ENCODE results near the gene ATP6AP2. TPM values are rescaled to one million over a fixed set of nuclear protein-coding genes. Genes with fewer than 3 reads are reported as not detected.

ATP6AP2 gene
- total and polyA plus RNA-seq, 2 of the 8 experiments (the other 6 are each of a cell fraction or from before 2014, with no cell fraction given): 66.0 to 86.2 TPM

GRCh38 chrX:40646489-40647306 lies 65.9 kb downstream of the ATP6AP2 start:
- Histone ChIP-seq H4K8ac (ENCODE audit: extremely low read depth, insufficient read depth, low read length) (no peak overlapping the region), H2AK5ac (ENCODE audit: low read depth, low read length) (no peak overlapping the region), H3K9ac (replicated peaks in 1 of 4; ENCODE audit: extremely low read depth in 1 of 4, low read depth in 3 of 4, low read length in 3 of 4) (peak overlapping the region in 3 of 4 experiments; percentile 25 to 67 (median 55); a peak in 5 of 7 replicates), H3K4me3 (ENCODE audit: extremely low read depth in 1 of 4, insufficient read depth in 2 of 4, low read depth in 3 of 4, low read length in 4 of 4) (peak overlapping the region; percentile 43 to 91 (median 66)), H3K14ac (ENCODE audit: insufficient read length) (no peak overlapping the region), H3K4me1 (replicated peaks in 1 of 4; ENCODE audit: control insufficient read depth in 3 of 4, insufficient read depth in 4 of 4, low read length in 3 of 4) (peaks cover 0 to 3% (median 0%) of the 10 kb centered on the region in 4 experiments; a peak in 2 of 7 replicates), H3K4ac (replicated peaks; ENCODE audit: insufficient read length, low read depth, low read length) (no peak overlapping the region), H3K27ac (ENCODE audit: low read depth, low read length) (no peak overlapping the region; the same call in 1 of the 2 replicates), H3K36me3 (ENCODE audit: control insufficient read depth in 2 of 4, insufficient read depth in 4 of 4, low read length in 3 of 4) (peaks cover 0 to 19% (median 0%) of the 10 kb centered on the region in 4 experiments; a peak in 2 of 8 replicates), H2BK15ac (ENCODE audit: low read length) (no peak overlapping the region), H3K56ac (replicated peaks; ENCODE audit: insufficient read length, low read depth, low read length) (no peak overlapping the region), H4K91ac (replicated peaks; ENCODE audit: insufficient read length, low read length) (no peak overlapping the region), H2AFZ (ENCODE audit: low read length) (no peak overlapping the region), H3K18ac (ENCODE audit: extremely low read depth, low read length) (no peak overlapping the region), H3K9me3 (ENCODE audit: insufficient read depth in 2 of 2, low read depth in 1 of 2, low read length in 1 of 2) (no peaks in the 10 kb centered on the region), H4K20me1 (replicated peaks in 1 of 2; ENCODE audit: control insufficient read depth in 1 of 2, insufficient read depth in 2 of 2, low read length in 2 of 2) (peaks cover 0 to 7% of the 10 kb centered on the region in 2 experiments), H3K23me2 (ENCODE audit: low read depth, low read length) (peaks cover 5% of the 10 kb centered on the region), H3K79me1 (ENCODE audit: low read depth, low read length) (0 out of 2 replicates have a peak, but pooled peaks cover 2% of the 10 kb centered on the region), H2BK20ac (ENCODE audit: low read length) (no peak overlapping the region), H3K79me2 (ENCODE audit: control insufficient read depth in 1 of 2, insufficient read depth in 2 of 2, low read length in 2 of 2) (peaks cover 0 to 14% of the 10 kb centered on the region in 2 experiments; a peak in 2 of 4 replicates), H3K27me3 (replicated peaks in 1 of 4; ENCODE audit: control insufficient read depth in 3 of 4, extremely low read depth in 1 of 4, insufficient read depth in 3 of 4, low read length in 3 of 4) (no peaks in the 10 kb centered on the region), H2BK5ac (ENCODE audit: low read depth, low read length) (no peak overlapping the region), H3K4me2 (ENCODE audit: insufficient read depth in 1 of 2, low read depth in 2 of 2, low read length in 2 of 2) (peak overlapping the region; percentile 73 to 89), H2BK12ac (ENCODE audit: low read depth, low read length) (no peak overlapping the region), H2BK120ac (replicated peaks; ENCODE audit: low read depth, low read length) (no peak overlapping the region), H4K5ac (ENCODE audit: insufficient read length, low read depth, low read length) (no peak overlapping the region), H3K23ac (ENCODE audit: insufficient read length) (no peak overlapping the region)
- ChIA-PET CTCF (ENCODE audit: partially characterized antibody) (no interaction called here), POLR2A (ENCODE audit: partially characterized antibody) (interaction anchor here (0.9 to 1.3 kb wide), 3 partner anchors 9 to 103 kb away, joined by 3 to 4 read pairs (median 3); no protein-coding TSS in a partner anchor)
- 17% methylated on average over 12 of the region's 33 CpGs; no CpG with 5 or more reads in 1 of the 2 experiments for WGBS, 2 experiments (ENCODE audit: extremely low coverage in 1 of 2, insufficient coverage in 1 of 2, insufficient read length in 1 of 2, insufficient replicate concordance in 2 of 2, low coverage in 1 of 2, low lambda C conversion rate in 2 of 2, missing lambda C conversion rate in 1 of 2)
- DNase-seq (ENCODE audit: low read depth in 1 of 2, low spot score in 2 of 2) (peak in 1 of 2 experiments; percentile 52), FAIRE-seq (no peak)
- TF ChIP-seq FOSL1 (IDR thresholded peaks at IDR 0.05; ENCODE audit: insufficient read depth, low read depth, low read length): no peak
- TF ChIP-seq YY1 (IDR thresholded peaks at IDR 0.05; ENCODE audit: low read depth, low read length): no peak
- TF ChIP-seq ZNF274 (IDR thresholded peaks at IDR 0.05; ENCODE audit: borderline replicate concordance, extremely low read depth, low read length): no peak
- TF ChIP-seq RBBP5 (IDR thresholded peaks at IDR 0.05; ENCODE audit: borderline replicate concordance, low read depth, low read length): no peak
- no peak for TF ChIP-seq TBP (IDR thresholded peaks at IDR 0.05; ENCODE audit: low read depth, low read length)
- no peak for TF ChIP-seq BCL11A (IDR thresholded peaks at IDR 0.05; ENCODE audit: low read depth in 2 of 2, low read length in 2 of 2)
- no peak for TF ChIP-seq HDAC6 (IDR thresholded peaks at IDR 0.05; ENCODE audit: low read depth, low read length)
- TF ChIP-seq TAF1 (IDR thresholded peaks at IDR 0.05; ENCODE audit: low read depth, low read length): no peak
- no peak for TF ChIP-seq KDM5A (IDR thresholded peaks at IDR 0.05; ENCODE audit: low read length)
